Activated CD8-positive, alpha-beta memory T cell treated with anti-CD3 and anti-CD28 coated beads, Interleukin-2, amount 50 U/mL, for 48 hours (primary cell): ENCODE data around the gene WWOX.

Source experiments
- DNase-seq: peaks from one replicate; pipeline ENCODE4 v3.0.0-alpha.2; 2020

The WWOX gene

DNA sequence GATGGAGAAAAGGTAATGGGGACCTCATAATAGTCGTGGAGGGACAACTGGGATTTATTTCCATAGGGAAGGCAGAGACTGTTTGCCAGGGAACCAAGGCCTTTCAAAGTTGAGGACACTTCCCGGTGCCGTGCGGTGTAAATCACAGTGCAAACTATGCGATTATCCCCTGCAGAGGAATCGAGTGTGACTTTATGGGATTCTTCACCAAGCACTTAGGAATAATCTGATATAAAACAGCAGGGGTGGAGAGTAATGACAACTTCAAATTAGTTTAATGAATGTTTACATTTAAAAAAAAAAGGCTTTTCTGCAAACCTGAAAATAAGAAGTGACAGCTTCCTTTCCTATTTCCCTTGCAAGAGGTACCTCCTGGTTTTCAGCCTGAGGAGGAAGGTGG lies 962.9 kb downstream of the WWOX start:
- DNase-seq = no peak

DNA sequence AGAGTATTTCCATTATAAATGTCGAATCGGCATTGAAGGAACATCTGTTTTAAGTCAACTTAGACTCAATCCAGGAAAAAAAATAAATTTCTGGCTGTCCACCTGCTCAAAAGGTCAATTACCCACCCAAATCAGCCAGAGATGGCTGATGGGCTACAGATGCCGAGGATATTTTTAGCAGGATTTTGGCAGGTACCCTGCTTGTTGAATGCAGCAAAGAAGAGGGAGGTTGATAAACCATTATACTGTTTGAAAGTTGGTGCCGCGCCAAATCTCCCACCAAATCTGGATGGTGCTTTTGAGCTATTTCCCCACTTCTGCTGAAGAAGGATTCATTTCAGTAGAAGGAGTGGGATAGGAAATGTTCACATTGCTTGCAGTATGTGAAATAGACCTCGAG lies 963.4 kb downstream of the WWOX start:
- DNase-seq = no peak

DNA sequence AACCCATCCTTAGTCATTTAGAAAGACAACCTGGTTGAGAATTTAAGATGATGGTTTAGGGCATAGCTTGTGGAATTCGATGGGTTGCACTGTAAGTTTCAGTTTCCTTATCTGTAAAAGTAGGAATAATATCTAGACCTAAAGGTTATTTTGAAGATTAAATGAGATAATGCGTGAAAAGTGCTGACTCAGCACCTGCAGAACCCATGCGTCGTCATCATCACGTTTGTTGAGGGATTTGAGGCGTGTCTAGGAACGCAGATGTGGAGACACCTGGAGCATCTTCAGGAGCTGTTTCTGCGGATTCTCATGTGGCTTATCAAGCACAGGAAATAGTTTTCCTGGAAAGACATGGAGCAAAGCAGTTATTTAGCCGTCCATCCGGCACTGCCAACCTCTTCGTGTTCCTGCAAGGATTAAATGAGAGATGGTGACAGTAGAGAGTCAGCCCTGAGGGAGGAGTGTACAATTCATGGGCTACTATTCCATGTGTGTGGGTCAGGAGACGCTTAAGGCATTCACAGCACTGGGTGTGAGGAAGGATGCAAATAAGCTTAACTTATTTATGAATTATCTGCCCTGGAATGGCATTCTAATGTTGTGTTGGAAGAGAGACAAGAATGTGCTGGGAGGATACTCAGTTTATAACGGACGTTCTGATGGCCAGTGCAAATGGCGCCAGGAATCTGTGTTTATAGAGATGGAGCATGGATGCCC lies 965.0 kb downstream of the WWOX start:
- DNase-seq = no peak

DNA sequence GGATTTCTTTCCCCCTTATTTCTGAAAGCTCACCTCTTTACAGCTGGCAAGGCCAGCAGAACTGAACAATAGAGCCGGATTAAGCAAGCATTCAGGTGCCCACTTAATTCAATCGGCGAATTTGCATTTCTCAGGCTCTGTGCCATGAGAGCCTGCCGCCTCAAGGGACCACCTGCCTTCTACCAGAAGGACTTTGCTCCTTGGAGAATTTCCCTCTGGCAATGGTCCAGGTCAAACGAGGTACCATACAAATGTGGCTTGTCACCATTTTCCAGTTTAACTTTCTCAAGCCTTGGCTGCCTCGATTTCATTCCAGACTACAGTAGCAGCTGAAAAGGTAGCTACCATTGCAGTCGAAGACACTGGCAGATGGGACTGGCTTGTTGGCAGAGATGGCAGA lies 967.1 kb downstream of the WWOX start:
- DNase-seq = no peak

DNA sequence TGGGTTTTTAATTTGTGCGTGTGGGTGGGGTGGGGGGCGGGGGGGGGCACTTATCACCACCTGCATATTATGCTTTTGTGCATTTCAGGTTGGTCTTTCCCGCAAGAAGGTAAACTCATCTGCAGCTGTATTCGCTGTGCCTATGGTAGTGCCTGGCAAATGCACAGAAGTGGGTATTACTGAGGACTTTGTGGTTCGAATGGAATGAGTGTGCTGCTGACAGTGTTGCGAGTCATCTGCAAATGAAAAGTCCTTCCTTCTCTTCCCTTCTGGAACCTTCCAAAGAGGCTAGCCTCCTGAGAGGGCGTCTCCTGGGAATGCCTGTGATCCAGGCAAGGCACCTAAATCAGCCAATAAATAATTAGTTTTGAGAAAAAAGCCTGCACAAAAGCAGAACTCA lies 968.1 kb downstream of the WWOX start:
- DNase-seq = no peak

DNA sequence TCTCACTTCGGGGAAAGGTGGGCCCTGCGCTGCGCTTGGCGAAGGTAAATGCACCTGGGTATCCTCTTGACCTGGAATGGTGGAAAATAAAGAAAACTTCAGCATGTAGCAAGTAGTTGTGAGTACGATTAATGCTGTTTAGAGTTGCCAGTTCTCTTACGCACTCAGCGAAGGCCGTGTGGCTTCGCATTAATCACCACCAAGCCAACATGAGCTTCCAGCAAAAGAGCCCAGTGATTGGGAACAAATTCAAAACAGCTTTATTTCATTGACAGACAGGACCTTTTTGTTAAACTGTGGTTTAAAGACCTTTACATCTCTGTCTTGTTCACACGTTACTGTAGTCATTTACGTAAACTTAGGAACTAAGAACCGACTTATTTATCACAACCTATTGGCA lies 969.7 kb downstream of the WWOX start:
- DNase-seq = no peak

DNA sequence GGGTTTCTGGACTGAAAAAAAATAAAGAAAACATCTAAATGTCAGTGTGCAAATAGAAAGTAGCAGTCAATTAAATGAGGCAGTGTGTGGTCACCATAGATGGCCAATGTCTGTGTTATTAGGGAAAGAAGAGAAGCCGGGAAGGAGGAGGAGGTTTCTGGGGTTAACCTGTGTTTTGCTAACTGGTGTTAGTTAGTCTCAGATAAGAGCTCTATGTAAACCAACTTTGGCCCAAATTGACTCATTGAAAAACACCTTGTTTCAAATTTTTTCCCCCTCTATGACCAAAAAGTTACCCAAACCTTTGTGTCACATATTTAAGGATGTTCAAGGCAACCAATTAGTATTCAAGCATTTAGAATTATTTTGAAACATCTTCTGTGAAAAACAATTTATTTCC lies 970.2 kb downstream of the WWOX start:
- DNase-seq = no peak

DNA sequence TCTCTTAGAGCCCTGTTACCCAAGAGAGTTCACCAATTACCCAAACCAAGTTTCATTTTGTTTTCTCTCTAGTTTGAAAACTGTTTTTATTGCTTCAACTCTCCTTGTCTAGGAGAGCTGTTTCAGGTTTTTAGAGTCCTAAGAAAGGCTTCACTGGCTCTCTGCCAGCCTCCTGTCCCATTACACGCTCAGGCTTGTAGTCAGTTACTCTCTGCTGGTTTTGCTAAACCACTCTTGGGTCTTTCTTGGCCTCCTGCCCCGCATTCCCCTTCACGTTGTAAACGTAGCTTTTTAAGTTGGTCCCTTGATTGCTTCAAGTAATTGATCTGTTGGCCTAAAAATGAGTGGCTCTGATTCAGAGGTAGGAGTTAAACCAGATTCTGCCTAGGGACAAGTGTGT lies 972.0 kb downstream of the WWOX start:
- no peak for DNase-seq

DNA sequence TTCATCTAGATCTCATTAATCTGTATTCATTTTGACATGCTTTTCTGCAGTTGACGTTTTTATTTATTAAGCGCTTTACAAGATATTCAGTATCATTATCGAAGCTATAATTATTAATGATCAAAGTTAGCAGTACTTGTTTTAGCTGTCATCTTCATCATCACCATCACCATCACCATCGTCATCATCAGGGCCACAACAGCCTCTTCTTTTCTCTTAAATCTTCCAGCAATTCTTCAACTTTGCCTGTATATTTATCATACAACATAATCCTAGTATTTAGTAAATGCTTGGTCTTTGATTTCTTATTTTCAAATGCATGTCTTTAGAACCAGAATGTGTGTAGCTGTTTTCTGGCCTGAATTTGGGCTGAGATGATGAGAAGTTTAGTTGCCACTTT lies 973.1 kb downstream of the WWOX start:
- DNase-seq = no peak

DNA sequence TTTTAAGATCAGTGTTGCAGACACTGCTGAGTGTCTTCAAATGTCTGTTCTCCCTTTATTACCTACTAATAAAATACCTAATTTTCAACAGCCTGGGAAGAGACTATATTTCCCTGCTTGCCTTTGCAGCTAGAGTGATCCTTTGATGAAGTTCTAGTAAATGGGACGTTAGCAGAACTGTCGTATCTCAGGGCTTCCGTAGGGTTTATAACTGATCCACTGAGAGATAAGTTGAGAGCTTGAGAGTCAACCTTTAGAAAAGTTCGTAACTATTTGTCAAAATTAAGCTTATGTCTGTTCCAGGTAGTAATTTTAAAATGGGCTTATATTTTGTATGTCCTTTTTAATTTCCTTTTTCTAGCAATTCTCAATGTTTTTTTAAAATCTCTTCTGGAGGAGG lies 974.1 kb downstream of the WWOX start:
- DNase-seq = no peak

DNA sequence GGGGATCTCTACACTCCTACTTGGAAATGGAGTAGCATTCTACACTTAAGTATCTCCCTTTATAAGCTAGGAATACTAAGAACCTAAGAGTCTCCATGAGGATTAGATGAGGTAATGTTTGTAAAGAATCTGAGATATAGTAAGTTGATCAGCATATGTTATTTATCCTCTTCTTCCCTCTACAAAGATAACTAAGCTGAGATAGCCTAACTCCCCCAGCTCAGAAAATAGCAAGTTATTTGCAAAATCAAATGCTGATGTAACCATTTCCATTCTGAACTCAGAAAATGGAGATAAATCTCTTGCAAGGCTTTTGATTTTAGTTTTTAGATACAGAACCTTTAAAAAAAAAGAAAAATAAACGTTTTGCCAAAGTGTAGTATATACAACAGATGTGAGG lies 975.1 kb downstream of the WWOX start:
- DNase-seq = no peak

DNA sequence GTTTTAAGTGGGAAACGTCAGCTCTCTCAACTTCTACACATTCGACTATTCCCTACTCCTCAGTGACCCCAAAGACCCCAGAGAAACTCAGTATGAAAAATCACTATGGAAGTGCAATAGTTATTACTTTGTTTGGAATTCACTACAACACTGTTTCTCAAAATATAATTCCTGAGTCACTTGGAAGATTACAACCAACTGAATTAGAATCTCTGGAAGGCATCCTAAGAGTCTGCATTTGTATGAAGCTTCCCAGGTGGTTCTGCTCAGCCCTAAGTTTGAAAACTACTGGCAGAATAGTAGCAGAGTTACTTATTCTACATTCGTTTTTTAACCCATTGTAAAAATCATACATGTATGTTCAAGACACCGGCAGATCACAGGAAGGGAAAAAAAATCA lies 975.5 kb downstream of the WWOX start:
- no peak for DNase-seq

DNA sequence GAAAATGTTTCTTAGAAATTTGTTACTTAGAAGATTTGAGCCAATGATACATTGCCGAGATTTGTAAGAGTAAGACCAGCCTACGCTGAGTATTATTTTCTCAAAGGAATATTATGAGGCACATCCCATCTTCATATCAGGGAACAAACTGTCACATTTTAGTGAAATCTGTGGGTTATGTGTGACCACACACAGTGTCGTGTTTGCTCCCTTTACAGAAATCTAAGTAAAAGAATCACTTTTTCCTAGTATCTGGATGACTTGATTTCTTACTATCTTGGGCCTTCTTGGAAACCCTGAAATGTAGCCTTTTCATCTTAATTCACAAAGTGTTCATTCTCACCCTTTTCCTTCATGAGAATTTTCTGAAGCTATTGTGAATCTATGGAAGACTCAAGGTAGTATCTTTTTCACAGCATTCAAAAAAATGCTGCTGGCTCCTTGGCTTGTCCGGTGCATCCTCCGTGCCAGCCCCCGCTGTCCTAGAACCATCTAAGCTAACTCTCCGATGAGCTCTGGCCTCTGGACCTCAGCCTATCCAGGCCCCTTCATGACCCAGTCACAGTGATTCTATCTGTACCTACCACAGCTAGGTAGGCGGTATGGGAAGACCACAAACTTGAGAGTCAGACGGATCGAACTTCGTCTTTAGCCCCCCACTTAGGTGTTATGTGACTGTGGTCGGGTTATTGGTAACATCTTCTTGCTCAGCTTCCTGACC lies 976.8 kb downstream of the WWOX start:
- DNase-seq = peak; percentile 74

DNA sequence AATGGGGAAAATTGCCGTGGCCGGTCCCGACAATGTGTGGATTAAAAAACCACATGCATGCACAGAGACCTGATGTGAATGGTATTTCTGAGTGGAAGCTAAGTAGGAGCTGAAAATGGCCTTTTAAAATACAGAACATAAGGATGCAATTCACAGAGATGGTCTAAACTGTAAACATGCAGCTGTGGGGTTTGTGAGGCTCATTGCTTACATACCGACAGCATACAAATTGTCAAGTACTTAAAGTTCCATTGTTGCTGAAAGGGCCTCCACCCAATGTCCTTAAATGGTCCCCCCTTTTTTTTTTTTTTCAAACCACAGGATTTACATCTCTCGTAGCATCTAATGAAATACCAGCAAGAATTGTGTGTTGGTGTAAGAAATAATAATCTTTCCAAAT lies 977.9 kb downstream of the WWOX start:
- no peak for DNase-seq

DNA sequence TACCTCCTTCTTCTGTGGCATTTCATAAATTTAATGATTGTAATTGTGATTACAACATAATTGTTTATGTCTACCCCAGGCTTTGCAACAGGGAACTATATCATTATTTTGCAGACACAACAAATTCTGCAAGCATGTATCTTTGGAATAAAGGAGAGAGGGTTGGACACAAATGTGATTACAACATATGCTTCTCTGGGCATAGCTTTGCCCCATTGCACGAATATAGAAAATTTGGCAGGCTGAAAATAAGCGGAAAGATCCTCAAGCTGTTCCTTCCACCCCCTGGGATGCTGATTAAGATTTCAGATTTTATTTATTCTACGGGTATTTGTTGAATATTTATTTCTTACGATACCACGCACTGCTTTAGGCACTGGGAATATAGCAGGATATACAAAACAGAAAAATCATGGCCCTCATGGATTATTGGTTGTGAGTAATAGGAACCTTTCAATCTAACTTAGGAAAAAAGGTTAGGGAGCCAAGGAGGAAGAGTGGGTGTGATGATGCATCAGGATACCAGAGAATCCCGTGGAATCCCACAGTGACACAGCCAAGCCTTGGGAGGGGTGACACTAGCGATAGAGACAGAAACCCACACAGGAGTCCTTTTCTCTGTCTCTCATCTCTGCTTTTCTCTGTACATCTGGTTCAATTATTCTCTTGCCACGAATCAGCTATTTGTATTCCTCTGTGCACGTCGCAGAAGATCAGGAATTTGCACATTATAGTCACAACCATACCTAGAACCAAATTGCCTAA lies 980.4 kb downstream of the WWOX start:
- no peak for DNase-seq

DNA sequence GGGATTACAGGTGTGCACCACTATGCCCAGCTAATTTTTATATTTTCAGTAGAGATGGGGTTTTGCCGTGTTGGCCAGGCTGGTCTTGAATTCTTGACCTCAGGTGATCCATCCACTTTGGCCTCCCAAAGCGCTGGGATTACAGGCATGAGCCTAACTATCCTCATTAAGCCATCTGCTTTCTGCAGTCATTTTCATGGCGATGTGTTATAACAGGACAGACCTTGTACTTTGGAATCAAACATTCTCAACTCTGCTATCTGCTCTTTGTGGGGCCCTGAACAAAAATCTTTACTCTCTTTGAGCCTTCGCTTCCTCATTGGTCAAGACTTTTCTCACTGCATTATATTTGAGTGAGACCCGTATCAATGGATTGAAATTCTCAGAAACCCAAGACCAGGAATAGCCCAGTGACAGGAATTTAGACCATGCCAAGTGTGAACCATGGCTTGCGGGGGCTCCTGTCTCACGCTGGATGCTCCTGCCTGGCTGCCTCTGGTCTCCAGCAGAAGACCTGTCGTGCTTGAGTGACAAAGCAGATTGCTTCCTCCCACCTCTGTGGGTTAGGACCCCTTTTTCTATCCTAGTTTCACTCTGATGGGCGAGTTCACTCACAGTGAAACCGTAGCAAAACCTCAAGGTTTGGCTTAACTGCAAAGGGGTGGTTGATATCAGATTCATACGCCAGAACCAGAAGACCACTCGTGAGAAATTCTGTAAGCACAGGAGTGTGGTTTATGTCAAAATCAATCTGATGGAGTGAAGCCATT lies 982.0 kb downstream of the WWOX start:
- DNase-seq = no peak

DNA sequence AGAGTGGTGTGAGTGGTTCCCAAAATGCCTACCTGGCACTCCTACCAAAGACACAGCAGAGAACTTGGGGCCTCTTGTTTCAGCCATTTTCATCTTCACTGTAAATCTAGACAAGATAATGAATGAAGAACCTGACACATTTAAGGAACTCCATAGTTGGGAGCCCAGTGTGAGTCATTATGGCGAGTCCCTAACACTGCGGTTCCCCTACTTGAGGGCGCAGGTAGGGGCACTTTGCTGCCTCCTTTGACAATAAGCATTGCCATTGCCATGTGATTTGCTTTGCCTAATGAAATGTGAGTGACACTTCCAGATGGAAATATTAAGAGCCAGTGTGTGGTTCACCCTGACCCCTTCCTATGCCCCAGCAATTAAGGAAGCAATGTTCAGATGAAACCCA lies 983.5 kb downstream of the WWOX start:
- DNase-seq = no peak

DNA sequence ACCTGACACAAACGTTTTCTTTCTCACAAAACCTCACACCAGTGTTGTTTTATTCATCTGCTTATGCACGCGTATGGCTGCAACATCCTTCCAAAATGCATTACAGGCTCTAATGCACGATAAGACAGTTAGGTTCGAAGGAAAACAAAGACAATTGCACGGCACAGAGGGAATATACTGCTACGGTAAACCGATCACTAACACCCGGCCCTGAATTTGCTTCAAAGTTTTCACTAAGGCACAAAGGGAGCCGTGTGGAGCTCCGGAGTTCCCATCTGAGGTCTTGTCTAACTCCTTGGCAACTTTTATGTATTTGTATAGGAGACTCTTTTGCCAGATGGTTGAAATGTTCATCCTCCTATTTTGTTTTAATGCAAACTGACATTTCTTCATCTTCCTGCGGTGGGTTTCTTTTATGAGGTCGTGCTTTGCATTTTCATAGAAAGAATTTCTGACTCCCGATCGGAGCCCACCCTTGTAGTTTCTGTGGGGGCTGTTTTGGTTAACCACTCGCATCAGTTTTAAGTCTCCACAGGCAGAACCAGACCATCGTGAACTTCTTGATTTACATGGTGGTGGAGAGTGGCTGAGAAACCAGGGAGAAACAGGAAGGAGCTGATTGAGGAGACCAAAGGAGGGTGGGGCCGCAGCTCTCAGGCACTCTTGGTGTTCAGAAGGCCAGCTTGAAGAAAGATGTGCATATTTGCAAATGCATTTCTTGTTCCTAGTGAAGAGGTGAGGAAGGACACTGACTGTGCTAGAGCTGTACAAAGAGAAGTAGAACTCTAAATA lies 984.2 kb downstream of the WWOX start:
- no peak for DNase-seq

DNA sequence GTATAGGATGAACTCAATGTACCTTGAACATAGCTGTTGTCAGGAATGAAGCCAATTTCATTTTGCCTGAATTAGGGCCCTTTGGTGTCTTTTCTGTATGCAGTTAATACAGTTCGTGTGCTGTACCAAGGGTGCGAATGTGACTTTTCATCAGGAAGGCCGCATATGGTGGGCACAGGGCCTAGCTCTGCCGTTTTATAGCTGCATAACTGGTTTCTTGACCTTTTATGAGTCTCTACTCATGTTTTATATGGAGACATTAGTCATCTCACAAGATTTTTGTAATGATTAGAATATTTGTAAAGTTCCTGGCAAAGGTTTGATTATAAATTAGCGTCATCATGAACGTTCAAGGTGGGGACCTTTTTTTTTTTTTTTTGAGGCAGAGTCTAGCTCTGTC lies 989.5 kb downstream of the WWOX start:
- no peak for DNase-seq

DNA sequence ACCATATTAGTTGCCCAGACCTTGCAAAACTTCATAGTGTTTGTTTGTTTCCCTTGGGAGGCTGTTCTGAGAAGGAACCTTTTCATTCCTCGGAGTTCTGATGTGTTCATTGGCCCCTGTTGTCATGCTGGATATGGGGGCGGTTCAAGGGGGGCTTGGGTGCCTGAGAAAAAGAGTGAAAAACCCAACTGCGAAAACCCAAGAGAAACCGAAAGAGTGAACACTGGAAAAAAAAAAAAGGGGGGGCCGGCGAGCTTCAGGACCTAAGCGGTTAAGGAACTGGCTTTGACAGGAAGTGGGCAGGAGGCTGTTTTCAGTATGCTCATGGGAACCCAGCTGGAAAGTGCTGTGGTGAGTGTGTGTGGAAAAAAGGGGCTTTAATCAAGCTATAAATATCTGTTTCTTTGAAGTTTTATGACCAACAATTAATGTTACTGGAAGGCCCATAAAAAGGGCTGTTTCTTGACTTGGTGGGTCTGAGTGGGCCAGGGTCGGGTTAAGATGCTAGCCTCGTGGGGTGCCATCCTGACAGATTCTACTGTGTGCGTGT lies 990.4 kb downstream of the WWOX start:
- no peak for DNase-seq

DNA sequence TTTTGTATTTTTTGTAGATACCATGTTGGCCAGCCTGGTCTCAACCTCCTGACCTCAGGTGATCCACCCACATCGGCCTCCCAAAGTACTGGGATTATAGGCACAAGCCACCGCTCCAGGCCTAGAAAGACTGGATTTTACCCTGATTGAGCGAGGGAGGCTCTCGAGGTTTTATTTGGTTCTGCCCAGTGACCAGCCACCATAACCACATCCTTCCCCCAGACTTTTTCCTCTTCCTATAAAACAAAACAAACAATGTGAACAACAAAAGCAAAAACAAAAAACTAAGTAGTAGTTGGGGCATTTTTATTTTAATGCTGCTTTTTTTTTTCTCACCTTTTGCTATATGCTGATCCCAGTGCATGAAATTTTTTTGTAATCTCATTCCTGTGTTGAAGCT lies 991.5 kb downstream of the WWOX start:
- DNase-seq = no peak

DNA sequence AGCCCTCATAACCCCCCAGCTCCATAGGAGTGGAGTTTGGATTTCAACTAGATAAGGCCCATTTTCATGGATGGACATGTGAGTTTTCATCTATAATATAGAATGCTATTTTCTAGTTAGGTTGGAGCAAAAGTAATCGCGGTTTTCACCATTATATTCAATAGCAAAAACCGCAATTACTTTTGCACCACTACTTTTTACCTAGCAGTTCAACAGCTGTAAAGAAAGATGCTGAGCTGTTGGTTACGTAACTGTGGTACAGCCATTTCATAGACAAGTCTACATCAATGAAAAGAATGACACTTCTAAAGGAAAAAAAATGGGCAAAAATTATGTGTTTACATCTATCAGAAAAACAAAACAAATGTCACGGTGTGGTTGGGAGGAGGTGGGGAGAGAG lies 993.4 kb downstream of the WWOX start:
- no peak for DNase-seq
